ENCODE results near the gene PHEX. TPM values are rescaled to one million over a fixed set of nuclear protein-coding genes. Genes with fewer than 3 reads are reported as not detected.

PHEX gene
- total RNA-seq = 1 to 10 TPM; 3.0 to 3.7 TPM

- peaks cover 21% of the 10 kb centered on the region for H3K4me1 Mint-ChIP-seq
- DNase-seq (no peak), ATAC-seq (no peak)
- H3K27me3 Mint-ChIP-seq = no peaks in the 10 kb centered on the region
- peaks cover 1% of the 10 kb centered on the region for H3K36me3 Mint-ChIP-seq (ENCODE audit: low read depth)
- POLR2A ChIA-PET = no interaction called here
- peak within 1 kb of the TSS; percentile 60 for H3K27ac Mint-ChIP-seq
- CTCF ChIA-PET = no interaction called here
- intact Hi-C loops (cut with DNase I, micrococcal nuclease) = no loop called here
- H3K9me3 Mint-ChIP-seq (ENCODE audit: low read depth) = peaks cover 4% of the 10 kb centered on the region
- H3K4me3 Mint-ChIP-seq = no peak within 1 kb of the TSS
Measured at GRCh38 chrX:22032084-22032483, at the start of gene PHEX. PHEX (plus strand) TSS chrX:22032325; CDS start chrX:22033006, 681 bp downstream.

GRCh38 chrX:21985332-21985777, 46.8 kb upstream of the PHEX start:
- H3K9me3 Mint-ChIP-seq (ENCODE audit: low read depth) = no peaks in the 10 kb centered on the region
- peaks cover 29% of the 10 kb centered on the region for H3K36me3 Mint-ChIP-seq (ENCODE audit: low read depth)
- intact Hi-C loops (cut with DNase I, micrococcal nuclease) = loop anchor here (1.0 to 10.0 kb wide), 8 partner anchors 43 to 1919 kb away; partner anchors contain the start of genes APOO (in 1 of the 2), CXorf58 (in 1 of the 2) and SMS (in 1 of the 2)
- DNase-seq = peak; percentile 72
- no peak overlapping the region for H3K27ac Mint-ChIP-seq
- ATAC-seq = peak; percentile 79
- POLR2A ChIA-PET = interaction anchor here (0.7 kb wide), 1 partner anchor 110 kb away, joined by 4 read pairs; no protein-coding TSS in a partner anchor
- peaks cover 21% of the 10 kb centered on the region for H3K4me1 Mint-ChIP-seq
- CTCF ChIA-PET = interaction anchor here (0.6 to 1.9 kb wide), 33 partner anchors 10 to 1601 kb away, joined by 3 to 14 read pairs (median 4); no protein-coding TSS in a partner anchor
- no peak overlapping the region for H3K4me3 Mint-ChIP-seq
- H3K27me3 Mint-ChIP-seq = no peaks in the 10 kb centered on the region

GRCh38 chrX:21986596-21986995, 45.5 kb upstream of the PHEX start:
- no peaks in the 10 kb centered on the region for H3K27me3 Mint-ChIP-seq
- no peak overlapping the region for H3K27ac Mint-ChIP-seq
- peaks cover 31% of the 10 kb centered on the region for H3K36me3 Mint-ChIP-seq (ENCODE audit: low read depth)
- POLR2A ChIA-PET = no interaction called here
- peaks cover 32% of the 10 kb centered on the region for H3K4me1 Mint-ChIP-seq
- CTCF ChIA-PET = interaction anchor here (1.6 to 1.9 kb wide), 2 partner anchors 76 to 149 kb away, joined by 5 to 14 read pairs; no protein-coding TSS in a partner anchor
- intact Hi-C loops (cut with DNase I, micrococcal nuclease) = loop anchor here (5.0 to 10.0 kb wide), 4 partner anchors 44 to 1918 kb away; partner anchors contain the start of genes APOO (in 1 of the 2), CXorf58 (in 1 of the 2) and SMS (in 1 of the 2)
- ATAC-seq (no peak), DNase-seq (no peak)
- H3K4me3 Mint-ChIP-seq = no peak overlapping the region
- no peaks in the 10 kb centered on the region for H3K9me3 Mint-ChIP-seq (ENCODE audit: low read depth)

GRCh38 chrX:21989384-21989783, 42.7 kb upstream of the PHEX start:
- ATAC-seq = peak; percentile 40
- no peaks in the 10 kb centered on the region for H3K9me3 Mint-ChIP-seq (ENCODE audit: low read depth)
- ChIA-PET POLR2A (no interaction called here), CTCF (interaction anchor here (0.6 to 1.6 kb wide), 3 partner anchors 21 to 213 kb away, joined by 3 to 5 read pairs (median 3); no protein-coding TSS in a partner anchor)
- intact Hi-C loops (cut with DNase I, micrococcal nuclease) = loop anchor here (5.0 to 10.0 kb wide), 4 partner anchors 47 to 1915 kb away; partner anchors contain the start of genes APOO (in 1 of the 2), CXorf58 (in 1 of the 2) and SMS (in 1 of the 2)
- H3K27me3 Mint-ChIP-seq = no peaks in the 10 kb centered on the region
- no peak overlapping the region for H3K4me3 Mint-ChIP-seq
- peaks cover 37% of the 10 kb centered on the region for H3K4me1 Mint-ChIP-seq
- peak overlapping the region; percentile 79 for H3K27ac Mint-ChIP-seq
- peak; percentile 51 for DNase-seq
- peaks cover 50% of the 10 kb centered on the region for H3K36me3 Mint-ChIP-seq (ENCODE audit: low read depth)

- peaks cover 37% of the 10 kb centered on the region for H3K4me1 Mint-ChIP-seq
- DNase-seq (no peak), ATAC-seq (no peak)
- no peak overlapping the region for H3K4me3 Mint-ChIP-seq
- H3K9me3 Mint-ChIP-seq (ENCODE audit: low read depth) = no peaks in the 10 kb centered on the region
- no peaks in the 10 kb centered on the region for H3K27me3 Mint-ChIP-seq
- intact Hi-C loops (cut with DNase I, micrococcal nuclease) = loop anchor here in 1 of 2 experiments (2.0 kb wide), 1 partner anchor 70 kb away; no protein-coding TSS in a partner anchor
- ChIA-PET POLR2A (no interaction called here), CTCF (no interaction called here)
- H3K36me3 Mint-ChIP-seq (ENCODE audit: low read depth) = peaks cover 51% of the 10 kb centered on the region
- H3K27ac Mint-ChIP-seq = peak overlapping the region; percentile 72
Measured at GRCh38 chrX:21990832-21991231, 41.3 kb upstream of the PHEX start.

- DNase-seq (no peak), ATAC-seq (peak; percentile 50)
- CTCF ChIA-PET = no interaction called here
- no peak overlapping the region for H3K27ac Mint-ChIP-seq
- no peak overlapping the region for H3K4me3 Mint-ChIP-seq
- H3K36me3 Mint-ChIP-seq (ENCODE audit: low read depth) = peaks cover 56% of the 10 kb centered on the region
- no peaks in the 10 kb centered on the region for H3K27me3 Mint-ChIP-seq
- H3K9me3 Mint-ChIP-seq (ENCODE audit: low read depth) = no peaks in the 10 kb centered on the region
- POLR2A ChIA-PET = no interaction called here
- H3K4me1 Mint-ChIP-seq = peaks cover 42% of the 10 kb centered on the region
- intact Hi-C loops (cut with DNase I, micrococcal nuclease) = loop anchor here in 1 of 2 experiments (2.0 kb wide), 1 partner anchor 69 kb away; no protein-coding TSS in a partner anchor
Measured at GRCh38 chrX:21991504-21991903, 40.6 kb upstream of the PHEX start.

- intact Hi-C loops (cut with DNase I, micrococcal nuclease) = no loop called here
- ChIA-PET CTCF (no interaction called here), POLR2A (no interaction called here)
- H3K27me3 Mint-ChIP-seq = no peaks in the 10 kb centered on the region
- H3K4me1 Mint-ChIP-seq = peaks cover 50% of the 10 kb centered on the region
- H3K9me3 Mint-ChIP-seq (ENCODE audit: low read depth) = no peaks in the 10 kb centered on the region
- ATAC-seq (no peak), DNase-seq (no peak)
- peaks cover 50% of the 10 kb centered on the region for H3K36me3 Mint-ChIP-seq (ENCODE audit: low read depth)
- H3K4me3 Mint-ChIP-seq = no peak overlapping the region
- H3K27ac Mint-ChIP-seq = no peak overlapping the region
Measured at GRCh38 chrX:21993265-21993664, 38.9 kb upstream of the PHEX start.

GRCh38 chrX:21996872-21997455, 35.2 kb upstream of the PHEX start:
- ChIA-PET POLR2A (no interaction called here), CTCF (interaction anchor here (0.8 to 1.3 kb wide), 2 partner anchors 11 to 12 kb away, joined by 3 read pairs; no protein-coding TSS in a partner anchor)
- intact Hi-C loops (cut with DNase I, micrococcal nuclease) = no loop called here
- DNase-seq = no peak
- no peaks in the 10 kb centered on the region for H3K27me3 Mint-ChIP-seq
- H3K27ac Mint-ChIP-seq = peak overlapping the region; percentile 49
- no peaks in the 10 kb centered on the region for H3K9me3 Mint-ChIP-seq (ENCODE audit: low read depth)
- peaks cover 22% of the 10 kb centered on the region for H3K4me1 Mint-ChIP-seq
- peak; percentile 61 for ATAC-seq
- no peak overlapping the region for H3K4me3 Mint-ChIP-seq
- H3K36me3 Mint-ChIP-seq (ENCODE audit: low read depth) = peaks cover 35% of the 10 kb centered on the region

- intact Hi-C loops (cut with DNase I, micrococcal nuclease) = no loop called here
Measured at GRCh38 chrX:21998037-21998436, 34.1 kb upstream of the PHEX start.

GRCh38 chrX:22004866-22005265, 27.3 kb upstream of the PHEX start:
- POLR2A ChIA-PET = no interaction called here
- intact Hi-C loops (cut with DNase I, micrococcal nuclease) = no loop called here
- peaks cover 39% of the 10 kb centered on the region for H3K36me3 Mint-ChIP-seq (ENCODE audit: low read depth)
- ATAC-seq = no peak
- H3K27me3 Mint-ChIP-seq = no peaks in the 10 kb centered on the region
- H3K27ac Mint-ChIP-seq = no peak overlapping the region
- no peaks in the 10 kb centered on the region for H3K9me3 Mint-ChIP-seq (ENCODE audit: low read depth)
- DNase-seq = no peak
- H3K4me1 Mint-ChIP-seq = no peaks in the 10 kb centered on the region
- no peak overlapping the region for H3K4me3 Mint-ChIP-seq
- CTCF ChIA-PET = no interaction called here

More at GRCh38 chrX:21998037-21998436, 34.1 kb upstream of the PHEX start:
- CTCF ChIA-PET = interaction anchor here (1.3 kb wide), 1 partner anchor 13 kb away, joined by 3 read pairs; no protein-coding TSS in a partner anchor
- DNase-seq (no peak), ATAC-seq (no peak)
- no peak overlapping the region for H3K4me3 Mint-ChIP-seq
- peaks cover 22% of the 10 kb centered on the region for H3K4me1 Mint-ChIP-seq
- H3K9me3 Mint-ChIP-seq (ENCODE audit: low read depth) = no peaks in the 10 kb centered on the region
- no peaks in the 10 kb centered on the region for H3K27me3 Mint-ChIP-seq
- H3K36me3 Mint-ChIP-seq (ENCODE audit: low read depth) = peaks cover 34% of the 10 kb centered on the region
- POLR2A ChIA-PET = no interaction called here
- H3K27ac Mint-ChIP-seq = no peak overlapping the region

- intact Hi-C loops (cut with DNase I, micrococcal nuclease) = no loop called here
- ChIA-PET POLR2A (no interaction called here), CTCF (no interaction called here)
- Mint-ChIP-seq H3K4me1 (no peaks in the 10 kb centered on the region), H3K9me3 (ENCODE audit: low read depth) (no peaks in the 10 kb centered on the region), H3K27ac (no peak overlapping the region), H3K4me3 (no peak overlapping the region), H3K27me3 (no peaks in the 10 kb centered on the region), H3K36me3 (ENCODE audit: low read depth) (peaks cover 8% of the 10 kb centered on the region)
- DNase-seq (no peak), ATAC-seq (no peak)
Measured at GRCh38 chrX:22012051-22012450, 20.1 kb upstream of the PHEX start.

- DNase-seq = no peak
- ChIA-PET POLR2A (no interaction called here), CTCF (no interaction called here)
- ATAC-seq = no peak
- no peaks in the 10 kb centered on the region for H3K4me1 Mint-ChIP-seq
- H3K27ac Mint-ChIP-seq = no peak overlapping the region
- intact Hi-C loops (cut with DNase I, micrococcal nuclease) = no loop called here
- H3K27me3 Mint-ChIP-seq = no peaks in the 10 kb centered on the region
- H3K9me3 Mint-ChIP-seq (ENCODE audit: low read depth) = no peaks in the 10 kb centered on the region
- H3K36me3 Mint-ChIP-seq (ENCODE audit: low read depth) = peaks cover 6% of the 10 kb centered on the region
- no peak overlapping the region for H3K4me3 Mint-ChIP-seq
Measured at GRCh38 chrX:22012931-22013330, 19.2 kb upstream of the PHEX start.

Data from activated CD4-positive, alpha-beta T cell treated with anti-CD3 and anti-CD28 coated beads for 36 hours (primary cell).